Activated T-cell treated with anti-CD3 and anti-CD28 coated beads, Interleukin-2, amount 50 U/mL, for 72 hours (primary cell): ENCODE measurements around the gene CLPTM1. TPM values are rescaled to one million over a fixed set of nuclear protein-coding genes. Genes with fewer than 3 reads are reported as not detected.
"Not testable (repeated sequence)": the region's sequence is repeated elsewhere in the genome, so short reads cannot be mapped to it uniquely, and the experiment has no call there.

Experiments
- ATAC-seq, 2 donors: fragments of 150-1000 bp; cut with Tn5 transposase; replicated peaks in 1 of 2; 2 replicates each; pipeline ENCODE4 v1.10.0; 2021; ENCODE audit warnings: moderate library complexity in 2 of 2, mild to moderate bottlenecking in 1 of 2
- DNase-seq, 2 donors: peaks; one replicate each; pipeline ENCODE4 v3.0.0; 2021 to 2022; ENCODE audit warnings: mixed read lengths in 1 of 2
- H3K27ac Mint-ChIP-seq: one replicate; pipeline ENCODE4 v1.8.0; 2022; ENCODE audit warnings: mild to moderate bottlenecking, moderate library complexity, mixed read lengths
- H3K27me3 Mint-ChIP-seq: one replicate; pipeline ENCODE4 v1.8.0; 2022; ENCODE audit warnings: low read depth, mixed read lengths
- H3K36me3 Mint-ChIP-seq, 2 donors: one replicate each; pipeline ENCODE4 v1.8.0; 2022; ENCODE audit warnings: mixed read lengths in 2 of 2, mild to moderate bottlenecking in 1 of 2; ENCODE audit not compliant: insufficient read depth in 2 of 2
- H3K4me1 Mint-ChIP-seq: one replicate; pipeline ENCODE4 v1.8.0; 2022; ENCODE audit warnings: low read depth, mixed read lengths
- H3K4me3 Mint-ChIP-seq, 2 donors: one replicate each; pipeline ENCODE4 v1.8.0; 2022; ENCODE audit warnings: mild to moderate bottlenecking in 2 of 2, mixed read lengths in 2 of 2, moderate library complexity in 2 of 2
- H3K9me3 Mint-ChIP-seq, 2 donors: one replicate each; pipeline ENCODE4 v1.8.0; 2022; ENCODE audit warnings: mixed read lengths in 2 of 2
- total RNA-seq, 2 donors: library from RNA; stranded (reverse); gene quantifications; one replicate each; pipeline ENCODE4 v1.2.3, GENCODE V29; 2022

The CLPTM1 gene
- total RNA-seq, 2 donors from 2014 or later, result 44.7 to 50.0 TPM

GRCh38 chr19:44951179-44952159, 3.7 kb upstream of the CLPTM1 start:
- H3K27ac Mint-ChIP-seq, result no peak overlapping the region
- H3K4me1 Mint-ChIP-seq, result peaks cover 22% of the 10 kb centered on the region
- H3K36me3 Mint-ChIP-seq, result no peaks in the 10 kb centered on the region
- H3K9me3 Mint-ChIP-seq, result no peaks in the 10 kb centered on the region
- DNase-seq (peak; percentile 63 to 67), ATAC-seq (no peak)
- H3K4me3 Mint-ChIP-seq, result no peak overlapping the region
- no peaks in the 10 kb centered on the region for H3K27me3 Mint-ChIP-seq

GRCh38 chr19:44954278-44954648, 917 bp upstream of the CLPTM1 start:
- DNase-seq, result no peak
- H3K4me3 Mint-ChIP-seq, result peak overlapping the region; percentile 88 to 96
- H3K36me3 Mint-ChIP-seq, result no peaks in the 10 kb centered on the region
- H3K27ac Mint-ChIP-seq, result peak overlapping the region; percentile 76
- H3K4me1 Mint-ChIP-seq, result peaks cover 46% of the 10 kb centered on the region
- no peaks in the 10 kb centered on the region for H3K27me3 Mint-ChIP-seq
- ATAC-seq, result no peak
- H3K9me3 Mint-ChIP-seq, result no peaks in the 10 kb centered on the region

DNA sequence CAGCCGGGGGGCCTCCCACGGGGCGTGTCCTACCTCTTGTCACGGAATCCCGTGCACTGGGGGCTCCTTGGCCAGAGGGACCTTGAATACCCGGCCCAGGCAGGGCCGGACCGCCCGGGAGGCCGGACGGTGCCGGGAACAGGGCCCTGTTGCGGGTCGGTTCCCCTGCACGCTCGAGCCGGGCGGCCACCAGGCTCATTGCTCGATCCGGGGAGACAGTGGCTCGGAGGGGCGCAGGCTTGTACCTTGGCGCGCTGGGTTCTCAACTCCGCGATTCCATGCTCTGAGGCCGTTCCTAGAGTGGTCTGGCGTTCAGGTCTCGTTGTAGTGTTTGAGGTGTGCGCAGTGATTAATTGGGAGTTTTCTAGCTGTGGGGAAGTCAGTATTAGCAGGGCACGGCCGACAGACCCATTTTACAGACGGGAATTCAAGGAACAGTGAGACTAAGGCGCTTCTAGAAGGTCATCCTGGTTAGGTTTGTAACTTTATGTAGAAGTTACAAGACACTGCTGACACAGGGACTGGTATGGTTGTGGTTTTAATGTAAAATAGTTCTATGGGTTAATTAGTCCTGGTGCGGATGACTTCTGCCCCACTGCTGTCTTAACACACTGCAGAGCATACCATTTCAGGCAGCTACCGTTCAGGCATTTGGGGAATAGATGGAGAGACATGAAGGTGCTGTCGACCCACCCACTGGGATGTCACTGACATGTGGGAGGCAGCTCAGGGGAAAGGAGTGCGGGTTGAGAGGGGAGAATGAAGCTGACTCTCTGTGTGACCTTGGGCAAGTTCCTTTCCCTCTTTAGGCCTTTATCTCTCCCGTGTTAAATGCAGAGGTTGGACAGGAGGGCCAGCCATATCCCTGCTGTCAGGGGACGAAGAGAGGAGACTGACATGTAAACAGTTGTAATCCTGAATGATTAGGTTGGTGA, 592 bp downstream of the CLPTM1 start:
- H3K4me3 Mint-ChIP-seq, result peak overlapping the region; percentile 88 to 96
- no peaks in the 10 kb centered on the region for H3K36me3 Mint-ChIP-seq
- peaks cover 58% of the 10 kb centered on the region for H3K4me1 Mint-ChIP-seq
- H3K27ac Mint-ChIP-seq, result peak overlapping the region; percentile 92
- DNase-seq (no peak), ATAC-seq (peak in 1 of 2 donors; percentile 34)
- no peaks in the 10 kb centered on the region for H3K27me3 Mint-ChIP-seq
- no peaks in the 10 kb centered on the region for H3K9me3 Mint-ChIP-seq

DNA sequence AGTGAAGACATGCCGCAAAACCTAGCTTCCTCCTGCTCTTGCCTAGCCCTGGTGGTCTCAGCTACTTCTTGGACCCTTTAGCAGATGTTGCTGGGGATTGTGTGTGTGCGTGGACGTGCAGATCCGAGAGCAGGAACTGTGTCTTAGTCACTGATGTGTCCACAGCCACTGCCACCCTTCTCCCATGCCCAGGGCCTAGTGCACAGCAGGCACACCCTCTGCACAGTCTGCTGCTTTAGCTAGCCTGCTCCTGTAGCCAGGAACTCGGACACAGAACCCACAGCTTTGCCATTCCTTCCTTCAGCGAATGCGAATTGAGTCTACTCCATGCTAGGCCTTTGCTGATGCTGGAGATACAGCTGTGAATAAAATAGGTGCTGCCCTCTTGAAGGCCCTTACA, 2.3 kb downstream of the CLPTM1 start:
- Mint-ChIP-seq H3K27ac (peak overlapping the region; percentile 92), H3K36me3 (peaks cover 0 to 3% of the 10 kb centered on the region in 2 donors), H3K27me3 (no peaks in the 10 kb centered on the region), H3K9me3 (no peaks in the 10 kb centered on the region), H3K4me3 (peak overlapping the region; percentile 88 to 96), H3K4me1 (peaks cover 58% of the 10 kb centered on the region)
- no peak for ATAC-seq
- DNase-seq, result no peak

- no peak for ATAC-seq
- Mint-ChIP-seq H3K36me3 (peaks cover 0 to 4% of the 10 kb centered on the region in 2 donors), H3K27me3 (no peaks in the 10 kb centered on the region), H3K27ac (no peak overlapping the region), H3K4me1 (peaks cover 58% of the 10 kb centered on the region), H3K4me3 (no peak overlapping the region), H3K9me3 (no peaks in the 10 kb centered on the region)
- no peak for DNase-seq
Observed at GRCh38 chr19:44958090-44958489, 2.9 kb downstream of the CLPTM1 start.

DNA sequence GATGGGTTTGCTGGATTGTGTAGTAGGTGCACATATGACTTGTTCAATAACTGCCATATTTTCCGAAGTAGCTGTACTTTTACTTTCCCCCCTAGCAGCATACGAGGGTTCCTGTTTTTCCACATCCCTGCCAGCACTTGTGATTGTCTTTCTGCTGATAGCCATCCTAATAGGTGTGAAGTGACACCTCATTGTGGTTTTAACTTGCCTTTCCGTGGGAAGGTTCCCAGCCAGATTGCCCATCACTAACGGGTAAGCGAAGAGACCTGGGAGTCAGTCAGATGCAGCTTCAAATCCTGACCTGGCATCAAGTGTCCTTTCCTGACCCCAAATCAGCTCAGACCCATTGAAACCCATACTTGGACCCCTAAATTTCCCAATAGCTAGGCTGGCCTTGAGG, 4.5 kb downstream of the CLPTM1 start:
- no peaks in the 10 kb centered on the region for H3K9me3 Mint-ChIP-seq
- H3K27ac Mint-ChIP-seq, result peak overlapping the region; percentile 55
- peaks cover 0 to 7% of the 10 kb centered on the region in 2 donors for H3K36me3 Mint-ChIP-seq
- H3K4me1 Mint-ChIP-seq, result peaks cover 45% of the 10 kb centered on the region
- H3K27me3 Mint-ChIP-seq, result no peaks in the 10 kb centered on the region
- no peak overlapping the region for H3K4me3 Mint-ChIP-seq
- no peak for ATAC-seq
- DNase-seq, result no peak

DNA sequence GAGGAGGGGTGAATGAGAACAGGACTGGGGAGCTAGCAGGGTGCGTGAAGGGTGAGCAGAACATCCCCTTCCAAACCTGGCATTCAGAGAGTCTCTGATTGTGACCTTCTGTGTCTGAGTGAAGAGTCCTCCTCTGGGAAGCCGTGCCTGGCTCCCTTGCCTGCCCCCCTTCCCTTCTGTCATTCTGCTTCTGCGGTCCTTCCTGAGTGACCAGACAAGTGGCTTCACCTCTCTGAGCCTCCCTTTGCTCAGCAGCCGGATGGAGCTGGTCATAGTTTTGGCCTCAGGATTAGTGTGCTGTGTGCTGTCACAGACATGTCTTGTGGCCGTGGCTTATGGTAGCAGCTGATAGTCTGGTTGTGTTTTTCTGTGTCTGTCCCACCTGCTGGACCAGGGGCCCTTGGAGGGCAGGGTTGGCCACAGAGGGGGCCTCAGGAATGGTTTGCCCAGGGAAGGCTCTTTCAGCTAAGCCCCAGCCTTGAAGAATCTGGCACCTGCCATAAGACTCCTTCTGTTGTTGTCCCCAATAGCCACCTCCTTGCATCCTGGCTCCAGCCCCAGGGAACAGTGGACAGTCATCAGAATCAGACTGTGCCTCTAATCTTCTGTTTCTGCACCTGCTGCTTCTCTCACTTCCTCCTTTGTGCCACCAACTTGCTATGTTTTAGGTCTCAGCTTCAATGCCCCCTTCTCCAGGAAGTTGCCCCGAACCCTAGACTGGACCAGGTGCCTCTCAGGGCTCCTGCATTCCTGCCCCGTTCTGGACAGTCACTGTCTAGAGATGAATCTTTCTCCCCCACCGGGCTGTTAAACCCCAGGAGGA, 5.9 kb downstream of the CLPTM1 start:
- no peaks in the 10 kb centered on the region for H3K27me3 Mint-ChIP-seq
- no peak for DNase-seq
- peak overlapping the region; percentile 31 for H3K27ac Mint-ChIP-seq
- ATAC-seq, result no peak
- no peak overlapping the region for H3K4me3 Mint-ChIP-seq
- peaks cover 40% of the 10 kb centered on the region for H3K4me1 Mint-ChIP-seq
- H3K36me3 Mint-ChIP-seq, result peaks cover 0 to 12% of the 10 kb centered on the region in 2 donors
- H3K9me3 Mint-ChIP-seq, result no peaks in the 10 kb centered on the region

GRCh38 chr19:44961821-44962220, 6.6 kb downstream of the CLPTM1 start:
- Mint-ChIP-seq H3K27ac (no peak overlapping the region), H3K36me3 (peaks cover 0 to 12% of the 10 kb centered on the region in 2 donors), H3K27me3 (no peaks in the 10 kb centered on the region), H3K4me1 (peaks cover 33% of the 10 kb centered on the region), H3K9me3 (no peaks in the 10 kb centered on the region), H3K4me3 (no peak overlapping the region)
- ATAC-seq (no peak), DNase-seq (no peak)

DNA sequence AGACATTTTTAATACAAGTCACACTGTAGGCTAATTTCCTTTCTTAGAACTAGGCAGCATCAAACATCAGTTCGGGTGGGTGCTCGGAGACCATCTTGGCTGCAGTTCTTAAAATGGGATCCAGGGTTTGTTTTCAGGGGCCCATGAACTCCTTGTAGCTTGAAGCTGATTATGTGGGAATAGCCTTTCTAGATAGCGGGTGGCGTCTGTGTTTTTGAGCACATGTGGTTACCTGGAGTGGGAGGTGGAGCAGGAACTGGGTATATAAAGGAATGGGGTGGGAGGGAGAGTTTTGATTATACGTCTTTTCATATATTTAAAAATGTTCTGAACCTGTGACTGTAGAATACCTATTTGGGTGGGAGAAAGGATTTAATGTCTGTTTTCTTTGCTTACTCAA, 12.9 kb downstream of the CLPTM1 start:
- no peaks in the 10 kb centered on the region for H3K27me3 Mint-ChIP-seq
- H3K4me3 Mint-ChIP-seq, result no peak overlapping the region
- no peak for DNase-seq
- no peak for ATAC-seq
- H3K36me3 Mint-ChIP-seq, result peaks cover 0 to 8% of the 10 kb centered on the region in 2 donors
- no peaks in the 10 kb centered on the region for H3K4me1 Mint-ChIP-seq
- no peaks in the 10 kb centered on the region for H3K9me3 Mint-ChIP-seq
- H3K27ac Mint-ChIP-seq, result peak overlapping the region; percentile 79

DNA sequence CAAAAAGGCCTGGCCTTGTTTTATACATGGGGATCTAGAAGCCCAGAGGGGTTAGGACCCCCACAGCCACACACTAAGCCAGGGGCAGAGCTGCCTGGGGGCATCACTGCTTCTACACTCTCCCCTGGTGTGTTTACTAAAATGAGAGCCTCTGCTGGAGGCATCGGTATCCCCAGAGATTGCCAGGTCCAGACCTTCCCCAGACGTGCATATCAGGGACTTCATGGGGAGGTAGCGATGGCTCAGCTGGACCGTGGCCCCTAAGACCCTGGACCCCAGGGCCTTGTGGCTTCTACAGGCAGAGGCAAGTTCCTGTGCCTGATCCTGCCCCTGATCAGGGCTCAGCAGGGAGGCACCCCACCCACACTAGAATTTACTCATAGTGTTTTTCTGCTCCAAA, 13.5 kb downstream of the CLPTM1 start:
- Mint-ChIP-seq H3K27me3 (no peaks in the 10 kb centered on the region), H3K36me3 (peaks cover 0 to 8% of the 10 kb centered on the region in 2 donors), H3K9me3 (no peaks in the 10 kb centered on the region), H3K27ac (no peak overlapping the region), H3K4me1 (no peaks in the 10 kb centered on the region), H3K4me3 (no peak overlapping the region)
- DNase-seq (no peak), ATAC-seq (no peak)

- peaks cover 0 to 11% of the 10 kb centered on the region in 2 donors for H3K36me3 Mint-ChIP-seq
- H3K27me3 Mint-ChIP-seq, result no peaks in the 10 kb centered on the region
- H3K9me3 Mint-ChIP-seq, result no peaks in the 10 kb centered on the region
- no peak overlapping the region for H3K27ac Mint-ChIP-seq
- no peak for DNase-seq
- no peak overlapping the region for H3K4me3 Mint-ChIP-seq
- no peaks in the 10 kb centered on the region for H3K4me1 Mint-ChIP-seq
- no peak for ATAC-seq
Observed at GRCh38 chr19:44969437-44969836, 14.3 kb downstream of the CLPTM1 start.

DNA sequence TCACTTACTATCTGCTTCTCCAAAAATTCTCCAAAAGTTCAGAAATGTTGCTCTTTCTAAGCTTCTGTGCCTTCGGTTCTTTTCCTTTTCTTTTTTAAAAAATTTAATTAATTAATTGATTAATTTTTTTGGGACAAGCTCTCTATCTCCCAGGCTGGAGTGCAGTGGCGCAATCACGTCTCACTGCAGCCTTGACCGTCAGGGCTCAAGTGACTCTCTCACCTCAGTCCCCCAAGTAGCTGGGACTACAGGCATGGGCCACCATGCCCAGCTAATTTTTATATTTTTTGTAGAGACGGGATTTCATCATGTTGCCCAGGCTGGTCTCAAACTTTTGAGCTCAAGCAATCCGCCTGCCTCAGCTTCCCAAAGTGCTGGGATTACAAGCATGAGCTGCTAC, 16.3 kb downstream of the CLPTM1 start:
- H3K4me1 Mint-ChIP-seq, H3K27me3 Mint-ChIP-seq, H3K9me3 Mint-ChIP-seq, ATAC-seq, H3K36me3 Mint-ChIP-seq, H3K27ac Mint-ChIP-seq, DNase-seq, H3K4me3 Mint-ChIP-seq: not testable (repeated sequence)
